ENCODE data around the gene FDXR. TPM values are rescaled to one million over a fixed set of nuclear protein-coding genes. Genes with fewer than 3 reads are reported as not detected.

The FDXR gene
- total RNA-seq, 1 experiment from 2014 or later, result 39.7 TPM

DNA sequence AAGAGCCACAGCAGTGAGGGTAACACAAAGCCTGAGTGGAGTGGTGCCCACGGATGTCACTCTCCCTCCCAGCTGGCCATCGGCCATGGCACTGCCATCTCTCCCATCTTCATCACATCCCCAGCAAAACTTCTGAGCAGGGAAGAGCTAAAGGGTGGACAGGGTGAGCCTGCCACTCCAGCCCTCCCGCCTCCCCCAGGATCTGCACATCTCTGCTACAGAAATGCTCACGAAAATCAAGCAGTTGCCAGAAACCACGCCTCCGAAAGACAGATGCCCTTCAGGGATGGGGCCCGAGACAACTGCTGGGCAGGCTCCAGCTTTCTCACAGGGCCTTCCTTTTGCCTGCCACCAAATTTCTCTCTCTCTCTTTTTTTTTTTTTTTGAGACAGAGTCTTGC is 16.7 kb downstream of the FDXR start:
- H3K79me2 ChIP-seq (ENCODE audit: insufficient read depth, low read length), result no peaks in the 10 kb centered on the region
- peaks cover 20% of the 10 kb centered on the region for H3K23me2 ChIP-seq (ENCODE audit: insufficient read length, low read depth, low read length, poor library complexity, severe bottlenecking)
- H2BK20ac ChIP-seq (ENCODE audit: low read depth, low read length, poor library complexity, severe bottlenecking), result no peak overlapping the region
- no peak overlapping the region for H3K14ac ChIP-seq (ENCODE audit: insufficient read depth, low read length)
- no peak overlapping the region for H3K4me2 ChIP-seq (ENCODE audit: insufficient read depth, insufficient read length, low read length)
- no peak overlapping the region for H2BK120ac ChIP-seq (ENCODE audit: low read depth, low read length, poor library complexity, severe bottlenecking)
- no peak for DNase-seq
- no peak overlapping the region for H3K27ac ChIP-seq (ENCODE audit: insufficient read length, low read depth, low read length)
- WGBS (ENCODE audit: extremely low coverage, insufficient read length, low lambda C conversion rate), result no CpG with 5 or more reads among the region's 7 CpGs
- H4K20me1 ChIP-seq (ENCODE audit: control insufficient read depth, insufficient read depth, insufficient read length), result no peaks in the 10 kb centered on the region
- TF ChIP-seq, protein P1, sequence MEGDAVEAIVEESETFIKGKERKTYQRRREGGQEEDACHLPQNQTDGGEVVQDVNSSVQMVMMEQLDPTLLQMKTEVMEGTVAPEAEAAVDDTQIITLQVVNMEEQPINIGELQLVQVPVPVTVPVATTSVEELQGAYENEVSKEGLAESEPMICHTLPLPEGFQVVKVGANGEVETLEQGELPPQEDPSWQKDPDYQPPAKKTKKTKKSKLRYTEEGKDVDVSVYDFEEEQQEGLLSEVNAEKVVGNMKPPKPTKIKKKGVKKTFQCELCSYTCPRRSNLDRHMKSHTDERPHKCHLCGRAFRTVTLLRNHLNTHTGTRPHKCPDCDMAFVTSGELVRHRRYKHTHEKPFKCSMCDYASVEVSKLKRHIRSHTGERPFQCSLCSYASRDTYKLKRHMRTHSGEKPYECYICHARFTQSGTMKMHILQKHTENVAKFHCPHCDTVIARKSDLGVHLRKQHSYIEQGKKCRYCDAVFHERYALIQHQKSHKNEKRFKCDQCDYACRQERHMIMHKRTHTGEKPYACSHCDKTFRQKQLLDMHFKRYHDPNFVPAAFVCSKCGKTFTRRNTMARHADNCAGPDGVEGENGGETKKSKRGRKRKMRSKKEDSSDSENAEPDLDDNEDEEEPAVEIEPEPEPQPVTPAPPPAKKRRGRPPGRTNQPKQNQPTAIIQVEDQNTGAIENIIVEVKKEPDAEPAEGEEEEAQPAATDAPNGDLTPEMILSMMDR (conservative IDR thresholded peaks at IDR 0.05), result no peak
- Mint-ChIP-seq H3K27ac (no peak overlapping the region), H3K27me3 (ENCODE audit: low read depth) (peaks cover 93% of the 10 kb centered on the region), H3K9me3 (no peaks in the 10 kb centered on the region), H3K4me3 (no peak overlapping the region; a peak in 1 of 5 replicates), H3K4me1 (peaks cover 11 to 19% of the 10 kb centered on the region in 2 experiments), H3K36me3 (ENCODE audit: insufficient read depth in 1 of 3, low read depth in 3 of 3) (no peaks in the 10 kb centered on the region)
- H2BK5ac ChIP-seq (ENCODE audit: insufficient read length, low read length), result no peak overlapping the region
- no peak overlapping the region for H4K91ac ChIP-seq (ENCODE audit: insufficient read length, low read depth, low read length)
- no peak overlapping the region for H3K9ac ChIP-seq (ENCODE audit: extremely low read depth, insufficient read length, low read length)
- peaks cover 56% of the 10 kb centered on the region for H3K27me3 ChIP-seq (ENCODE audit: insufficient read depth, low read length)
- no peaks in the 10 kb centered on the region for H3K79me1 ChIP-seq (ENCODE audit: insufficient read depth, low read depth, low read length, poor library complexity, severe bottlenecking)
- no peak overlapping the region for H4K5ac ChIP-seq (ENCODE audit: insufficient read length, low read depth, low read length)
- H3K4me1 ChIP-seq (ENCODE audit: insufficient read depth, low read length), result no peaks in the 10 kb centered on the region
- no peak overlapping the region for H3K56ac ChIP-seq (ENCODE audit: insufficient read length, low read depth, low read length)
- no peaks in the 10 kb centered on the region for H3K9me3 ChIP-seq (ENCODE audit: control insufficient read depth, low read depth, low read length)
- no peak overlapping the region for H2AFZ ChIP-seq (ENCODE audit: low read length)
- no peak overlapping the region for H3K4ac ChIP-seq (ENCODE audit: low read depth, low read length)
- H3K18ac ChIP-seq (ENCODE audit: insufficient read length, low read depth, low read length), result no peak overlapping the region
- no peak overlapping the region for H2AK5ac ChIP-seq (ENCODE audit: insufficient read length, low read length)
- H4K8ac ChIP-seq (replicated peaks; ENCODE audit: insufficient read length, low read depth, low read length), result no peak overlapping the region
- H2BK15ac ChIP-seq (ENCODE audit: low read depth, low read length), result no peak overlapping the region
- H3K23ac ChIP-seq (ENCODE audit: insufficient read length, low read depth, low read length), result no peak overlapping the region
- H2BK12ac ChIP-seq (ENCODE audit: insufficient read length, low read depth, low read length), result no peak overlapping the region
- H3T11ph ChIP-seq (ENCODE audit: low read length), result no peak overlapping the region

Data from H9 (cell line).